Liver (tissue), 9 donors: Measurements from ENCODE around the gene SLC44A1. TPM values are rescaled to one million over a fixed set of nuclear protein-coding genes. Genes with fewer than 3 reads are reported as not detected.

Experiments
- DNase-seq: peaks from one replicate; pipeline ENCODE4 v3.0.0-alpha.2; 2017; ENCODE audit warnings: low spot score
- H3K27ac ChIP-seq, 2 donors: one replicate each; pipeline ENCODE4 v1.7.0; 2013; ENCODE audit warnings: inconsistent platforms in 2 of 2, low read length in 2 of 2, control low read depth in 1 of 2, low read depth in 1 of 2, mild to moderate bottlenecking in 1 of 2
- H3K27me3 ChIP-seq, 4 donors: one replicate each; pipeline versions ENCODE4 v1.6.1 to v1.7.0; 2013; ENCODE audit warnings: low read length in 3 of 4, inconsistent platforms in 1 of 4, mild to moderate bottlenecking in 1 of 4, moderate library complexity in 1 of 4; ENCODE audit not compliant: control insufficient read depth in 4 of 4, insufficient read depth in 4 of 4
- H3K36me3 ChIP-seq, 4 donors: one replicate each; pipeline versions ENCODE4 v1.6.1 to v1.7.0; 2013; ENCODE audit warnings: low read length in 3 of 4, mild to moderate bottlenecking in 3 of 4, low read depth in 1 of 4, moderate library complexity in 1 of 4; ENCODE audit not compliant: control insufficient read depth in 4 of 4, insufficient read depth in 3 of 4
- H3K4me1 ChIP-seq, 4 donors: one replicate each; pipeline versions ENCODE4 v1.6.1 to v1.7.0; 2013; ENCODE audit warnings: low read length in 3 of 4, mild to moderate bottlenecking in 3 of 4, moderate library complexity in 1 of 4; ENCODE audit not compliant: control insufficient read depth in 4 of 4, insufficient read depth in 4 of 4
- H3K4me3 ChIP-seq, 3 donors: one replicate each; pipeline versions ENCODE4 v1.6.1 to v1.7.0; 2013; ENCODE audit warnings: low read length in 3 of 3, control low read depth in 1 of 3, low read depth in 1 of 3, mild to moderate bottlenecking in 1 of 3
- H3K9ac ChIP-seq, 2 donors: one replicate each; pipeline ENCODE4 v1.7.0; 2013; ENCODE audit warnings: low read length in 2 of 2, mild to moderate bottlenecking in 2 of 2, moderate library complexity in 2 of 2, control low read depth in 1 of 2, low read depth in 1 of 2
- H3K9me3 ChIP-seq, 4 donors: one replicate each; pipeline versions ENCODE4 v1.6.1 to v1.7.0; 2013; ENCODE audit warnings: low read length in 3 of 4; ENCODE audit not compliant: control insufficient read depth in 4 of 4
- EGR1 ChIP-seq, 2 donors: IDR thresholded peaks; 2 replicates each; pipeline ENCODE4 v1.6.1; 2016 to 2018; ENCODE audit warnings: antibody characterized with exemption in 2 of 2, low read depth in 2 of 2
- GABPA ChIP-seq, 2 donors: IDR thresholded peaks in 1 of 2; conservative IDR thresholded peaks in 1 of 2; 2 replicates each; pipeline ENCODE4 v1.6.1; 2016; ENCODE audit warnings: antibody characterized with exemption in 2 of 2, mild to moderate bottlenecking in 1 of 2, moderate library complexity in 1 of 2
- HNF4G ChIP-seq: IDR thresholded peaks from 2 replicates; pipeline ENCODE4 v1.6.1; 2016; ENCODE audit warnings: antibody characterized with exemption
- JUND ChIP-seq, 2 donors: IDR thresholded peaks; 2 replicates each; pipeline ENCODE4 v1.6.1; 2016; ENCODE audit warnings: antibody characterized with exemption in 2 of 2
- NR2F2 ChIP-seq: IDR thresholded peaks from 2 replicates; pipeline ENCODE4 v1.6.1; 2016; ENCODE audit warnings: antibody characterized with exemption
- RAD21 ChIP-seq, 2 donors: IDR thresholded peaks; 2 replicates each; pipeline ENCODE4 v1.6.1; 2016; ENCODE audit warnings: antibody characterized with exemption in 2 of 2, mild to moderate bottlenecking in 2 of 2
- RXRA ChIP-seq, 2 donors: IDR thresholded peaks; 2 replicates each; pipeline ENCODE4 v1.6.1; 2017 to 2018; ENCODE audit warnings: antibody characterized with exemption in 2 of 2, mild to moderate bottlenecking in 1 of 2
- SP1 ChIP-seq: IDR thresholded peaks from 2 replicates; pipeline ENCODE4 v1.6.1; 2018; ENCODE audit warnings: antibody characterized with exemption, mild to moderate bottlenecking
- TAF1 ChIP-seq: conservative IDR thresholded peaks from 2 replicates; pipeline ENCODE4 v1.6.1; 2016; ENCODE audit warnings: antibody characterized with exemption, mild to moderate bottlenecking
- YY1 ChIP-seq: IDR thresholded peaks from 2 replicates; pipeline ENCODE4 v1.6.1; 2016; ENCODE audit warnings: antibody characterized with exemption, mild to moderate bottlenecking
- WGBS: extraction: QIAGEN DNeasy Blood & Tissue Kit; methylation state at CpG from one replicate; pipeline ENCODE4 v1.1.7; 2013; 5-methylcytosine and 5-hydroxymethylcytosine counted together
- polyA plus RNA-seq, 2 donors: library from polyadenylated mRNA; stranded (reverse) in 1 of 2; unstranded in 1 of 2; fragments of 200-250 nt in 1 of 2; fragments of >200 nt in 1 of 2; fragmentation: Nextera tagmentation in 1 of 2; extraction: Ambion mirVana in 1 of 2; gene quantifications; one replicate each; pipeline versions ENCODE4 v1.2.1 to v1.2.3, GENCODE V29; 2013 to 2015
- total RNA-seq, 2 donors: library from RNA; depleted of rRNA; stranded (reverse); fragments of >200 nt; gene quantifications; one replicate each; pipeline ENCODE4 v1.2.3, GENCODE V29; 2014
- TF ChIP-seq, protein P1 (sequence below): fragments of 150-350 bp; IDR thresholded peaks from 2 replicates; pipeline ENCODE4 v1.5.1; 2017; ENCODE audit warnings: improper control_type of control experiment, low read depth, low read length; ENCODE audit not compliant: missing input control
- TF ChIP-seq, protein P2 (sequence below): IDR thresholded peaks from 2 replicates; pipeline ENCODE4 v1.6.1; 2016; ENCODE audit warnings: antibody characterized with exemption
- TF ChIP-seq, protein P3 (sequence below): IDR thresholded peaks from 2 replicates; pipeline ENCODE4 v1.6.1; 2016; ENCODE audit warnings: antibody characterized with exemption, mild to moderate bottlenecking
- TF ChIP-seq, protein P4 (sequence below): IDR thresholded peaks from 2 replicates; pipeline ENCODE4 v1.6.1; 2016; ENCODE audit warnings: antibody characterized with exemption
- donor health status: healthy.
- donor health status: healthy.
- donor health status: healthy.
- donor health status: healthy.
- donor health status: healthy.

The SLC44A1 gene
- total and polyA plus RNA-seq, 4 donors, result 18.1 to 73.1 (median 53.1) TPM

DNA sequence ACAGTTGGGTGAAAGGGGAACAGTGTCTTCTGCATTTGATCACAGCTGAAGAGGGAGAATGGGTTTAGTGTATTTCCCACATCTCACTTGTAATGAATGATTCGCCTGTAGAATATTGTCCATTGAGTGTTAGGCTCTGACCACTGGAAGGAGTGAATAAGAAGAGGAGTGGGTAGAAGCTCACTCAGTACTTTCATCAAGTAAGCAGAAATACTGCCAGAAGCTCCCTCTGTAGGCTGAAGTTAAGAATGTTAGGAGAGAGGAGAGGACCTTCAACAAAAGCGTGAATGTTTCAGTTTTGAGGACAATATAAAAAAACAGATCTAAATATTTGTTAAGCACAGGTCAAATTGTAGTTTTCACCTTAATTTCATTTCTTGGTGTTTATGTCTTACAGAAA, 230.9 kb downstream of the SLC44A1 start:
- 52% methylated on average over 2 of the region's 2 CpGs for WGBS
- TF ChIP-seq, protein P1, sequence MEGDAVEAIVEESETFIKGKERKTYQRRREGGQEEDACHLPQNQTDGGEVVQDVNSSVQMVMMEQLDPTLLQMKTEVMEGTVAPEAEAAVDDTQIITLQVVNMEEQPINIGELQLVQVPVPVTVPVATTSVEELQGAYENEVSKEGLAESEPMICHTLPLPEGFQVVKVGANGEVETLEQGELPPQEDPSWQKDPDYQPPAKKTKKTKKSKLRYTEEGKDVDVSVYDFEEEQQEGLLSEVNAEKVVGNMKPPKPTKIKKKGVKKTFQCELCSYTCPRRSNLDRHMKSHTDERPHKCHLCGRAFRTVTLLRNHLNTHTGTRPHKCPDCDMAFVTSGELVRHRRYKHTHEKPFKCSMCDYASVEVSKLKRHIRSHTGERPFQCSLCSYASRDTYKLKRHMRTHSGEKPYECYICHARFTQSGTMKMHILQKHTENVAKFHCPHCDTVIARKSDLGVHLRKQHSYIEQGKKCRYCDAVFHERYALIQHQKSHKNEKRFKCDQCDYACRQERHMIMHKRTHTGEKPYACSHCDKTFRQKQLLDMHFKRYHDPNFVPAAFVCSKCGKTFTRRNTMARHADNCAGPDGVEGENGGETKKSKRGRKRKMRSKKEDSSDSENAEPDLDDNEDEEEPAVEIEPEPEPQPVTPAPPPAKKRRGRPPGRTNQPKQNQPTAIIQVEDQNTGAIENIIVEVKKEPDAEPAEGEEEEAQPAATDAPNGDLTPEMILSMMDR, result peak; percentile 45
- TF ChIP-seq GABPA (IDR thresholded peaks at IDR 0.05 in 1 of 2, conservative IDR thresholded peaks at IDR 0.05 in 1 of 2) (no peak), RAD21 (IDR thresholded peaks at IDR 0.05) (peak; percentile 72 to 81)
- Histone ChIP-seq H3K27ac (no peak overlapping the region), H3K4me3 (no peak overlapping the region), H3K9ac (peak overlapping the region in 1 of 2 donors; percentile 26), H3K9me3 (no peaks in the 10 kb centered on the region), H3K27me3 (no peaks in the 10 kb centered on the region), H3K4me1 (no peaks in the 10 kb centered on the region), H3K36me3 (peaks cover 0 to 1% (median 0%) of the 10 kb centered on the region in 4 donors)
- no peak for DNase-seq

DNA sequence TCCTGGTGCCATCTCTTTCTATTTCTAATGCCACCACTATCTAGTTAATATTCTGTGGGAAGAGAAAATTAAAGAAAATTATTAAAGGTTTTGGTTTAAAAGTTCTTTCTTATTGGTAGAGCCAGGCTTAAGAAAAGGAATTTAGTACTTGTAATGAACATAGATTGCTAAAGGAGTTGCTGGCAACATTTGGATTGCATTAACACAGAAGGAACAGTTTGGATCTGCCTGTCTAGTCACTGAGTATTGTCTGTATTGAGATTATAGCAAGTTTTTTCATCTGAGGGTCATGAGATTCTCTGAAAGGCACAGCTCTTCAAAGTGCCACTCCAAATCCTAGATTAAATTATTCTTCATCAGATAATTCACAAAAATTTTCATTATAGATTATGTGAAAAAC, 235.4 kb downstream of the SLC44A1 start:
- no peaks in the 10 kb centered on the region for H3K4me1 ChIP-seq
- no peak overlapping the region for H3K4me3 ChIP-seq
- no peaks in the 10 kb centered on the region for H3K36me3 ChIP-seq
- no peak overlapping the region for H3K9ac ChIP-seq
- no peak for DNase-seq
- TF ChIP-seq YY1, result no peak
- TF ChIP-seq GABPA (IDR thresholded peaks at IDR 0.05 in 1 of 2, conservative IDR thresholded peaks at IDR 0.05 in 1 of 2), result no peak
- TF ChIP-seq, protein P2, sequence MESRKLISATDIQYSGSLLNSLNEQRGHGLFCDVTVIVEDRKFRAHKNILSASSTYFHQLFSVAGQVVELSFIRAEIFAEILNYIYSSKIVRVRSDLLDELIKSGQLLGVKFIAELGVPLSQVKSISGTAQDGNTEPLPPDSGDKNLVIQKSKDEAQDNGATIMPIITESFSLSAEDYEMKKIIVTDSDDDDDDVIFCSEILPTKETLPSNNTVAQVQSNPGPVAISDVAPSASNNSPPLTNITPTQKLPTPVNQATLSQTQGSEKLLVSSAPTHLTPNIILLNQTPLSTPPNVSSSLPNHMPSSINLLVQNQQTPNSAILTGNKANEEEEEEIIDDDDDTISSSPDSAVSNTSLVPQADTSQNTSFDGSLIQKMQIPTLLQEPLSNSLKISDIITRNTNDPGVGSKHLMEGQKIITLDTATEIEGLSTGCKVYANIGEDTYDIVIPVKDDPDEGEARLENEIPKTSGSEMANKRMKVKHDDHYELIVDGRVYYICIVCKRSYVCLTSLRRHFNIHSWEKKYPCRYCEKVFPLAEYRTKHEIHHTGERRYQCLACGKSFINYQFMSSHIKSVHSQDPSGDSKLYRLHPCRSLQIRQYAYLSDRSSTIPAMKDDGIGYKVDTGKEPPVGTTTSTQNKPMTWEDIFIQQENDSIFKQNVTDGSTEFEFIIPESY, result no peak
- TF ChIP-seq SP1, result no peak
- TF ChIP-seq TAF1, result no peak
- no peak for TF ChIP-seq EGR1 (IDR thresholded peaks at IDR 0.05; ENCODE audit: low read depth in 2 of 2)
- TF ChIP-seq, protein P3, sequence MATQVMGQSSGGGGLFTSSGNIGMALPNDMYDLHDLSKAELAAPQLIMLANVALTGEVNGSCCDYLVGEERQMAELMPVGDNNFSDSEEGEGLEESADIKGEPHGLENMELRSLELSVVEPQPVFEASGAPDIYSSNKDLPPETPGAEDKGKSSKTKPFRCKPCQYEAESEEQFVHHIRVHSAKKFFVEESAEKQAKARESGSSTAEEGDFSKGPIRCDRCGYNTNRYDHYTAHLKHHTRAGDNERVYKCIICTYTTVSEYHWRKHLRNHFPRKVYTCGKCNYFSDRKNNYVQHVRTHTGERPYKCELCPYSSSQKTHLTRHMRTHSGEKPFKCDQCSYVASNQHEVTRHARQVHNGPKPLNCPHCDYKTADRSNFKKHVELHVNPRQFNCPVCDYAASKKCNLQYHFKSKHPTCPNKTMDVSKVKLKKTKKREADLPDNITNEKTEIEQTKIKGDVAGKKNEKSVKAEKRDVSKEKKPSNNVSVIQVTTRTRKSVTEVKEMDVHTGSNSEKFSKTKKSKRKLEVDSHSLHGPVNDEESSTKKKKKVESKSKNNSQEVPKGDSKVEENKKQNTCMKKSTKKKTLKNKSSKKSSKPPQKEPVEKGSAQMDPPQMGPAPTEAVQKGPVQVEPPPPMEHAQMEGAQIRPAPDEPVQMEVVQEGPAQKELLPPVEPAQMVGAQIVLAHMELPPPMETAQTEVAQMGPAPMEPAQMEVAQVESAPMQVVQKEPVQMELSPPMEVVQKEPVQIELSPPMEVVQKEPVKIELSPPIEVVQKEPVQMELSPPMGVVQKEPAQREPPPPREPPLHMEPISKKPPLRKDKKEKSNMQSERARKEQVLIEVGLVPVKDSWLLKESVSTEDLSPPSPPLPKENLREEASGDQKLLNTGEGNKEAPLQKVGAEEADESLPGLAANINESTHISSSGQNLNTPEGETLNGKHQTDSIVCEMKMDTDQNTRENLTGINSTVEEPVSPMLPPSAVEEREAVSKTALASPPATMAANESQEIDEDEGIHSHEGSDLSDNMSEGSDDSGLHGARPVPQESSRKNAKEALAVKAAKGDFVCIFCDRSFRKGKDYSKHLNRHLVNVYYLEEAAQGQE, result no peak
- no peak for TF ChIP-seq NR2F2
- no peak for TF ChIP-seq JUND (IDR thresholded peaks at IDR 0.05)
- TF ChIP-seq RAD21 (IDR thresholded peaks at IDR 0.05), result no peak
- TF ChIP-seq, protein P4, sequence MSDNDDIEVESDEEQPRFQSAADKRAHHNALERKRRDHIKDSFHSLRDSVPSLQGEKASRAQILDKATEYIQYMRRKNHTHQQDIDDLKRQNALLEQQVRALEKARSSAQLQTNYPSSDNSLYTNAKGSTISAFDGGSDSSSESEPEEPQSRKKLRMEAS, result no peak
- no peak for TF ChIP-seq RXRA (IDR thresholded peaks at IDR 0.05)
- TF ChIP-seq HNF4G, result no peak
- TF ChIP-seq, protein P1, result no peak
- no peak overlapping the region for H3K27ac ChIP-seq
- H3K9me3 ChIP-seq, result no peaks in the 10 kb centered on the region
- H3K27me3 ChIP-seq, result no peaks in the 10 kb centered on the region
